Subcutaneous adipose tissue (tissue), 4 donors: Measurements from ENCODE around the gene SKOR1. TPM values are rescaled to one million over a fixed set of nuclear protein-coding genes. Genes with fewer than 3 reads are reported as not detected.

Experiments
- total RNA-seq, 4 donors: library from RNA; depleted of rRNA; stranded (reverse); fragments of >200 nt; gene quantifications; one replicate each; pipeline ENCODE4 v1.1.0, GENCODE V29; 2016
- TF ChIP-seq, protein P1 (sequence below): fragments of 450-650 bp; IDR thresholded peaks from one replicate; pipeline ENCODE4 v1.5.1; 2016; ENCODE audit warnings: low read depth, mild to moderate bottlenecking, control low read depth, antibody characterized with exemption, moderate library complexity

The SKOR1 gene
- total RNA-seq, 4 donors from 2014 or later, result 0.17 to 2.8 (median 0.44) TPM; not detected in 1

DNA sequence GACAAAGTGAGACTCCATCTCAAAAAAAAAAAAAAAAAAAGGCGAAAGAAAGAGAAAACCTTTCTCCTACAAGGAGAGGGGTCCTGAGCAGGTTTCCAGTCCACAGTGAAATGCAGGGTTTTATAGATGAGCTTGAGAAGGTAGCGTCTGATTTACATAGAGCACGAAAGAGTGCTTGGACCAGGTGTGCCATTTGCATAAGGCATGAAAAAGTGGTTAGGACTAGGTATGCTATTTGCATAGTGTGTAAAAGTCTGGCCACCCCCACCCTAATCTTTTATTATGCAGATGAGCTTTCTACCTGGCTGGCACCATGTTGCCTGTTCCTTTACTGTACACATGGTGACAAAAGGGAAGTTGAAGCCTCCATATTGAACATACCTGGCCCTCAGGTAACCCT lies 28.1 kb downstream of the SKOR1 start:
- TF ChIP-seq, protein P1, sequence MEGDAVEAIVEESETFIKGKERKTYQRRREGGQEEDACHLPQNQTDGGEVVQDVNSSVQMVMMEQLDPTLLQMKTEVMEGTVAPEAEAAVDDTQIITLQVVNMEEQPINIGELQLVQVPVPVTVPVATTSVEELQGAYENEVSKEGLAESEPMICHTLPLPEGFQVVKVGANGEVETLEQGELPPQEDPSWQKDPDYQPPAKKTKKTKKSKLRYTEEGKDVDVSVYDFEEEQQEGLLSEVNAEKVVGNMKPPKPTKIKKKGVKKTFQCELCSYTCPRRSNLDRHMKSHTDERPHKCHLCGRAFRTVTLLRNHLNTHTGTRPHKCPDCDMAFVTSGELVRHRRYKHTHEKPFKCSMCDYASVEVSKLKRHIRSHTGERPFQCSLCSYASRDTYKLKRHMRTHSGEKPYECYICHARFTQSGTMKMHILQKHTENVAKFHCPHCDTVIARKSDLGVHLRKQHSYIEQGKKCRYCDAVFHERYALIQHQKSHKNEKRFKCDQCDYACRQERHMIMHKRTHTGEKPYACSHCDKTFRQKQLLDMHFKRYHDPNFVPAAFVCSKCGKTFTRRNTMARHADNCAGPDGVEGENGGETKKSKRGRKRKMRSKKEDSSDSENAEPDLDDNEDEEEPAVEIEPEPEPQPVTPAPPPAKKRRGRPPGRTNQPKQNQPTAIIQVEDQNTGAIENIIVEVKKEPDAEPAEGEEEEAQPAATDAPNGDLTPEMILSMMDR, result no peak

DNA sequence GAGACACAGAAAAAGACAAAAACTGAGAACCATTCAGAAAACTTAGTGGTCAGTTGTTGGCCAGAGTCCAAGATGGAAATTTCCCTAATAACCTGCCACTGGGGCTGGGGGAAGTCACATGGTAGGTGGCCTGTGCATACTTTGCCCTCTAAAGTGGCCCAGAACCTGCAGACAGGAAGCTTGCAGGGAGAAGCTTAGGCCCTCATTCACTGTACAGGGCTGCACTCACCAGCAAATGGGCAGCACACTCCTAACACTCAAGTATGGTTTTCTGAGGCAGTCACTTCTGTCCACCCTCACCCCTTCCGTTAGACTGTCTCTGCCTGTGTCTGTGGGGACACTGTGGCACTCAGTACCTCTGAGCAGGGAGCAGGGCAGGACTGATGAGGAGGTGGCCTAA lies 29.0 kb downstream of the SKOR1 start:
- TF ChIP-seq, protein P1, result no peak

DNA sequence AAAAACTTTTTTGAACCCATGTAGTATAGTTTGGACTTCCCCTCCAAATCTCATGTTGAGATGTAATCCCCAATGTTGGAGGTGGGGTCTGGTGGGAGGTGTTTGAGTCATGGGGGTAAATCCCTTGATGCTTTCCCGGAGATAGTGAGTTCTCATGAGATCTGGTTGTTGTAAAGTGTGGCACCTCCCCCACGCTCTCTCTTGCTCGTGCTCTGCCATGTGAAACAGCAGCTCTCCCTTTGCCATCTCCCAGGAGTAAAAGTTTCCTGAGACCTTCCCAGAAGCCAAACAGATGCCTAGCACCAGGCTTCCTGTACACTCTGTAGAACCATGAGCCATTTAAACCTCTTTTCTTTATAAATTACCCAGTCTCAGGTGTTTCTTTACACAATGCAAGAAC lies 30.5 kb downstream of the SKOR1 start:
- TF ChIP-seq, protein P1, result no peak

DNA sequence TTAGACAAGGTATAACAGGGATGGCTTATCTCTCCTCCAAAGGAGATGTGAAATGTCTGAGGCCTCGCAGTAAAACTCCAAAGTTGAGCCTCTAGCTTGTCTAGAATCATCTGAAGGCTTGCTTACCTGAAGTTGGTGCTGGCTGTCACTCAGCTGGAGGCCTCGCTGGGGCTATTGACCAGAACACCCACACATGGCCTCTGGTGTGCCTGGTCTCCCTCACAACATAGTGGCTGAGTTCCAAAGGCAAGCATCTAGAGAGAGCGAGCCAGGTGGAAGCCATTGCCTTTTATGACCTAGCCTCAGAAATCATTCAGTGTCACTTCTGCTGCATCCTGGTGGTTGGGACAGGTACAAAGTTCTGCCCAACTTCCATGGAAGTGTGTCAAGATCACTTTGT lies 31.9 kb downstream of the SKOR1 start:
- TF ChIP-seq, protein P1, result no peak

DNA sequence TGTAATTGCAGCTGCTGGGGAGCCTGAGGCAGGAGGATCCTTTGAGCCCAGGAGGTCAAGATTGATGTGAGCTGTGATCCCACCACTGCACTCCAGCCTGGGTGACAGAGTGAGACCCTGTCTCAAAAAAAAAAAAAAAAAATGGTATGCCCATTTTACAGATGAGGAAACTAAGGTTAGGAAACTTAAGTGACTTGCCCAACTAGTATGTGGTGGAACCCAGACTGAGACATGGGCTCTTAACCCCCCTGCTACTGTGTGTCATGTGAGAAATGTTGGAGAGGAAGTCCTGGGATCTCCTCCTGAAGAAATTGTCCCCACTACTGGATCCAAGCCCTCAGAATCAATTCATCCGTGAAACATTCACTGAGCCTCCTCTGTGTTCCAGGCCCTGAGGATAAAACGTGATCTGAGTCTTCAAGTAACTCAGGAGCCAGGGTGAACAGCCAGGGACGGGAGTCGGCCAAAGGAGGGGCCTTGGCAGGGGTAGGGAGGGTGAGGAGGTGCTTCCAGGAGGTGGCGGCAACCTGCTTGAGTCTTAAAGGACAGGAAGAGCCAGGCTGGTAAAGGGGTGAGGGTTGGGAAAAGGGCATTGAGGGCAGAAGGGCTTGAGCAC lies 34.1 kb downstream of the SKOR1 start:
- TF ChIP-seq, protein P1, result no peak

DNA sequence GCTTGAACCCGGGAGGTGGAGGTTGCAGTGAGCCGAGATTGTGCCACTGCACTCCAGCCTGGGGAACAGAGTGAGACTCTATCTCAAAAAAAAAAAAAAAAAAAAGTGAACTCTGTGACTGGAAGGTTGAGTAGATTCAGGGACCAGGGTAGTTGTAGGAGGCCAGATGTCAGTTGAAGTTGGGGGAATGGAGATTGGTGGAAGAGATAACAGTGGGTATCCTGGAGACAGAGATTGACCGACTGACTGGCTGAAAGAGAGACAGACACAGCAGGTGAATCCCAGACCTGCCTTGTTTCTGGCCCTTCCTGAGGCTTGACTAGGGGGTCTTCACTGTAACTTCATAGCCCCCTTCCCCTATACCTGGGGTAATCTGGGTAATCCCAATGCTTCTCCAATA lies 36.7 kb downstream of the SKOR1 start:
- TF ChIP-seq, protein P1, result no peak

DNA sequence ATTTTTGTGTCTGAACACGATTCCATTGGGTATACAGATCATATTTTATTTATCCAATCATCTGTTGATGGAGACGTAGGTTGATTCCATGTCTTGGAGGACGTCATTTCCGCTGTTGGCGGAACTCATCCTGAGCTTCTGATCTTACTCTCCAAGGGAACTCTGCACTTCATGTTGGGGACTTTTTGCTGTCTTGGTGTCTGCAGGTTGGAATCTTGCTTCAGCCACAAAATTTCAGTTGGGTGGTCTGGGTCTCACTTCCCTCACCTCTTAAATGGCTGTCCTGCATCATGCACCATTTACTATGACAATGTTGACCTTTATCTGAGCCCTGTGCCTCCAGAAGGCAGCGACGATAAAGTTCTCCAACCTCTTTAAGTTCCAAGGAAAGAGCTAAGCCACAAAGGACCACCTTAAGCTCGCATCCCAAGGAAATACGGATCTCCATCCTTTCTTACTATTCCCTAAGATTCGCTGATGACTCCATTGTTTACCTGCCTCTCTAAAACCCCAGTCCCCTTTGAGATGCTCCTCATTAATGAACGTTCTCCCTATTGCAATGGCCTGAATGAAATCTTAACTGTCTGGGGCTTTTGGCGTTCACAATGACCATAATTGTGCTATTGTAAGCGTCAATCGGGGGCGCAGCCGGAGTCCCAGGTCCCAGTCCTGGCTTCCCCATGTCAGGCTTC lies 37.6 kb downstream of the SKOR1 start:
- TF ChIP-seq, protein P1, result no peak
